CD4-positive, CD25-positive, alpha-beta regulatory T cell (primary cell): ENCODE measurements around the gene NR1I2. TPM values are rescaled to one million over a fixed set of nuclear protein-coding genes. Genes with fewer than 3 reads are reported as not detected.

ENCODE experiments used
- ATAC-seq, 2 donors: fragments of 150-1000 bp; cut with Tn5 transposase; one replicate each; pipeline ENCODE4 v1.10.0; 2021; ENCODE audit warnings: low read depth in 2 of 2, moderate number of reproducible peaks in 2 of 2, moderate library complexity in 1 of 2
- DNase-seq, 3 donors: peaks; one replicate each; pipeline versions ENCODE4 v3.0.0 to v3.0.0-alpha.2; 2012 to 2022; ENCODE audit warnings: mixed read lengths in 1 of 3
- H3K27ac ChIP-seq: one replicate; pipeline ENCODE4 v1.7.0; 2013; ENCODE audit warnings: mild to moderate bottlenecking, low read length; ENCODE audit not compliant: insufficient read depth, poor library complexity, severe bottlenecking
- H3K27me3 ChIP-seq: one replicate; pipeline ENCODE4 v1.7.0; 2013; ENCODE audit warnings: low read length; ENCODE audit not compliant: control insufficient read depth, insufficient read depth
- H3K36me3 ChIP-seq: one replicate; pipeline ENCODE4 v1.7.0; 2013; ENCODE audit warnings: mild to moderate bottlenecking, low read length, moderate library complexity; ENCODE audit not compliant: control insufficient read depth, insufficient read depth
- H3K4me1 ChIP-seq: 2 replicates; pipeline ENCODE4 v1.7.0; 2013; ENCODE audit warnings: mild to moderate bottlenecking, low read length; ENCODE audit not compliant: insufficient read depth, control insufficient read depth, poor library complexity, severe bottlenecking
- H3K4me3 ChIP-seq: one replicate; pipeline ENCODE4 v1.7.0; 2013; ENCODE audit warnings: low read depth, mild to moderate bottlenecking, low read length, moderate library complexity
- H3K9me3 ChIP-seq, 2 experiments: 1 replicate in 1 of 2; 2 replicates in 1 of 2; pipeline ENCODE4 v1.7.0; 2013; ENCODE audit warnings: low read length in 2 of 2, mild to moderate bottlenecking in 1 of 2, moderate library complexity in 1 of 2; ENCODE audit not compliant: control insufficient read depth in 2 of 2
- H3K27ac Mint-ChIP-seq, 3 donors: one replicate each; pipeline ENCODE4 v1.8.0; 2020 to 2022; ENCODE audit warnings: mild to moderate bottlenecking in 3 of 3, mixed read lengths in 3 of 3, moderate library complexity in 2 of 3
- H3K27me3 Mint-ChIP-seq: one replicate; pipeline ENCODE4 v1.8.0; 2022; ENCODE audit warnings: mild to moderate bottlenecking, mixed read lengths
- H3K36me3 Mint-ChIP-seq: one replicate; pipeline ENCODE4 v1.8.0; 2020; ENCODE audit warnings: mixed read lengths
- H3K4me1 Mint-ChIP-seq, 4 donors: one replicate each; pipeline ENCODE4 v1.8.0; 2020 to 2022; ENCODE audit warnings: mixed read lengths in 4 of 4, mild to moderate bottlenecking in 1 of 4
- H3K4me3 Mint-ChIP-seq, 4 donors: one replicate each; pipeline ENCODE4 v1.8.0; 2020 to 2022; ENCODE audit warnings: mild to moderate bottlenecking in 4 of 4, mixed read lengths in 4 of 4, moderate library complexity in 3 of 4
- H3K9me3 Mint-ChIP-seq, 7 donors: one replicate each; pipeline ENCODE4 v1.8.0; 2020 to 2022; ENCODE audit warnings: mixed read lengths in 7 of 7, mild to moderate bottlenecking in 3 of 7, moderate library complexity in 2 of 7
- polyA plus RNA-seq, 4 donors: library from polyadenylated mRNA; unstranded; fragments of 300-500 nt; fragmentation: Illumina TruSeq; gene quantifications; one replicate each; pipeline ENCODE4 v1.2.3, GENCODE V29; 2021
- total RNA-seq: library from RNA; stranded (reverse); gene quantifications from one replicate; pipeline ENCODE4 v1.2.3, GENCODE V29; 2022

Gene NR1I2
- total and polyA plus RNA-seq, 5 donors from 2014 or later, result 0.06 to 0.72 (median 0.24) TPM; not detected in 1

DNA sequence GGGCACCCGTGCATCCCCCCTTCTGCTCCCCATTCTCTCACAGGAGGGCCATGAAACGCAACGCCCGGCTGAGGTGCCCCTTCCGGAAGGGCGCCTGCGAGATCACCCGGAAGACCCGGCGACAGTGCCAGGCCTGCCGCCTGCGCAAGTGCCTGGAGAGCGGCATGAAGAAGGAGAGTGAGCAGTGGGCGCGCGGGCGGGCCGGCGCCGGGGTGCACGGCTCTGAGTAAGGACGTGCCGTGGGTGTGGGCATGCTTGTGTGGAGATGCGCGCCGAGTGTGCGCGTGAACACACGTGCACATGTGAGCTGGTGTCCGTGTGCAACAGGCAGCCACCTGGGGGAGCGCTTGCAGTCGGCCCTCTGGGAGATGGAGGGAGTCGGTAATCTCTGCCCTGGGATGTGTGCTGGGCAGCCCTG, 28.1 kb downstream of the NR1I2 start:
- peak overlapping the region; percentile 76 to 89 (median 80) for H3K27ac Mint-ChIP-seq
- no peaks in the 10 kb centered on the region for H3K36me3 ChIP-seq
- peaks cover 11% of the 10 kb centered on the region for H3K27me3 Mint-ChIP-seq
- no peak overlapping the region for H3K27ac ChIP-seq
- H3K27me3 ChIP-seq, result no peaks in the 10 kb centered on the region
- H3K4me3 Mint-ChIP-seq, result peak overlapping the region; percentile 69 to 92 (median 88)
- peaks cover 0 to 1% (median 0%) of the 10 kb centered on the region in 7 donors for H3K9me3 Mint-ChIP-seq
- peak; percentile 7 to 79 (median 51) for DNase-seq
- peaks cover 12% of the 10 kb centered on the region for H3K4me1 ChIP-seq
- ATAC-seq, result peak; percentile 85 to 89
- H3K36me3 Mint-ChIP-seq, result no peaks in the 10 kb centered on the region
- H3K9me3 ChIP-seq, result no peaks in the 10 kb centered on the region
- H3K4me3 ChIP-seq, result peak overlapping the region; percentile 64
- H3K4me1 Mint-ChIP-seq, result peaks cover 0 to 14% (median 7%) of the 10 kb centered on the region in 4 donors

DNA sequence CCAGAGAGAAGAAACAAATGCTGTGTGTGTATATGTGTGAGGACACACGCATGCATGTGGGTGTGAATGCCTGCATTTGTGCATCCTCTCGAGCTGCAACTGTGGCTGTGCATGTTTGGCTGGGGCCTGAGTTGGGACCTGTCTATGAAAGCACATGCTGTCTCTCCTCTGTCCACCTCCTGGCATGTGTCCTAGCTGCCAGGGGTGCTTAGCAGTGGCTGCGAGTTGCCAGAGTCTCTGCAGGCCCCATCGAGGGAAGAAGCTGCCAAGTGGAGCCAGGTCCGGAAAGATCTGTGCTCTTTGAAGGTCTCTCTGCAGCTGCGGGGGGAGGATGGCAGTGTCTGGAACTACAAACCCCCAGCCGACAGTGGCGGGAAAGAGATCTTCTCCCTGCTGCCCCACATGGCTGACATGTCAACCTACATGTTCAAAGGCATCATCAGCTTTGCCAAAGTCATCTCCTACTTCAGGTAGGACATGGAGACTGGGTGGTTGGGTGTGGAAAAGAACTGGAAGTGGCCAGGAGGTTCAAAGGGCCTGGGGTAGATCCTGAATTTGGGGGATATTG, 30.7 kb downstream of the NR1I2 start:
- H3K27ac ChIP-seq, result no peak overlapping the region
- H3K27me3 ChIP-seq, result no peaks in the 10 kb centered on the region
- ATAC-seq (no peak), DNase-seq (no peak)
- H3K36me3 Mint-ChIP-seq, result no peaks in the 10 kb centered on the region
- H3K4me3 Mint-ChIP-seq, result peak overlapping the region in 1 of 4 donors; percentile 18
- H3K4me3 ChIP-seq, result no peak overlapping the region
- peaks cover 0 to 1% (median 0%) of the 10 kb centered on the region in 7 donors for H3K9me3 Mint-ChIP-seq
- no peak overlapping the region for H3K27ac Mint-ChIP-seq
- H3K9me3 ChIP-seq, result no peaks in the 10 kb centered on the region
- peaks cover 12% of the 10 kb centered on the region for H3K4me1 ChIP-seq
- H3K27me3 Mint-ChIP-seq, result peaks cover 4% of the 10 kb centered on the region
- H3K4me1 Mint-ChIP-seq, result peaks cover 0 to 14% (median 6%) of the 10 kb centered on the region in 4 donors
- H3K36me3 ChIP-seq, result no peaks in the 10 kb centered on the region

DNA sequence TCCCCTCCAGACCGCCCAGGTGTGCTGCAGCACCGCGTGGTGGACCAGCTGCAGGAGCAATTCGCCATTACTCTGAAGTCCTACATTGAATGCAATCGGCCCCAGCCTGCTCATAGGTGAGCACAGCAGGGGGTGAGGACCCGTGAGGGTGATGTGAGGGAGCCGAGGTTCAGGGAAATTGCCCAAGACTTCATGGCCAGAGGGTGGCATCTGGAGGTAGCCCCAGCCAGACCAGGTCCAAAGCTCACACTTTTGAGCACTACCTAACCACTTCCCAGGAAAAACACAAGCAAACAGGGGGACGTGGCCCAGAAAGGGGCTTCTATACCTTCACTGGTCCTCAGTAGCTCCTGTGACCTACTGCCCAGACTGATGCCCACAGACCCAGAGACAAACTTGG, 33.8 kb downstream of the NR1I2 start:
- Mint-ChIP-seq H3K4me1 (peaks cover 0 to 2% (median 0%) of the 10 kb centered on the region in 4 donors), H3K4me3 (no peak overlapping the region), H3K27ac (no peak overlapping the region), H3K9me3 (peaks cover 0 to 1% (median 0%) of the 10 kb centered on the region in 7 donors), H3K36me3 (no peaks in the 10 kb centered on the region), H3K27me3 (peaks cover 4% of the 10 kb centered on the region)
- Histone ChIP-seq H3K27me3 (no peaks in the 10 kb centered on the region), H3K4me1 (peaks cover under 1% of the 10 kb centered on the region), H3K27ac (no peak overlapping the region), H3K9me3 (no peaks in the 10 kb centered on the region), H3K4me3 (no peak overlapping the region), H3K36me3 (no peaks in the 10 kb centered on the region)
- no peak for ATAC-seq
- no peak for DNase-seq

GRCh38 chr3:119817071-119817470, 35.2 kb downstream of the NR1I2 start:
- no peak for ATAC-seq
- Histone ChIP-seq H3K4me3 (no peak overlapping the region), H3K27ac (no peak overlapping the region), H3K4me1 (no peaks in the 10 kb centered on the region), H3K27me3 (no peaks in the 10 kb centered on the region), H3K9me3 (no peaks in the 10 kb centered on the region), H3K36me3 (no peaks in the 10 kb centered on the region)
- H3K27ac Mint-ChIP-seq, result no peak overlapping the region
- peaks cover 0 to 4% (median 4%) of the 10 kb centered on the region in 4 donors for H3K4me1 Mint-ChIP-seq
- H3K27me3 Mint-ChIP-seq, result peaks cover 4% of the 10 kb centered on the region
- no peak for DNase-seq
- peaks cover 0 to 1% (median 0%) of the 10 kb centered on the region in 7 donors for H3K9me3 Mint-ChIP-seq
- no peak overlapping the region for H3K4me3 Mint-ChIP-seq
- no peaks in the 10 kb centered on the region for H3K36me3 Mint-ChIP-seq

DNA sequence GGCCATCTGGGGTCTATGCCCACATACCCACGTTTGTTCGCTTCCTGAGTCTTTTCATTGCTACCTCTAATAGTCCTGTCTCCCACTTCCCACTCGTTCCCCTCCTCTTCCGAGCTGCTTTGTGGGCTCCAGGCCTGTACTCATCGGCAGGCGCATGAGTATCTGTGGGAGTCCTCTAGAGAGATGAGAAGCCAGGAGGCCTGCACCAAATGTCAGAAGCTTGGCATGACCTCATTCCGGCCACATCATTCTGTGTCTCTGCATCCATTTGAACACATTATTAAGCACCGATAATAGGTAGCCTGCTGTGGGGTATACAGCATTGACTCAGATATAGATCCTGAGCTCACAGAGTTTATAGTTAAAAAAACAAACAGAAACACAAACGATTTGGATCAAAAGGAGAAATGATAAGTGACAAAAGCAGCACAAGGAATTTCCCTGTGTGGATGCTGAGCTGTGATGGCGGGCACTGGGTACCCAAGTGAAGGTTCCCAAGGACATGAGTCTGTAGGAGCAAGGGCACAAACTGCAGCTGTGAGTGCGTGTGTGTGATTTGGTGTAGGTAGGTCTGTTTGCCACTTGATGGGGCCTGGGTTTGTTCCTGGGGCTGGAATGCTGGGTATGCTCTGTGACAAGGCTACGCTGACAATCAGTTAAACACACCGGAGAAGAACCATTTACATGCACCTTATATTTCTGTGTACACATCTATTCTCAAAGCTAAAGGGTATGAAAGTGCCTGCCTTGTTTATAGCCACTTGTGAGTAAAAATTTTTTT, 35.9 kb downstream of the NR1I2 start:
- Mint-ChIP-seq H3K9me3 (peaks cover 0 to 1% (median 0%) of the 10 kb centered on the region in 7 donors), H3K36me3 (no peaks in the 10 kb centered on the region), H3K4me1 (peaks cover under 1 to 4% (median 4%) of the 10 kb centered on the region in 4 donors), H3K27me3 (peaks cover 4% of the 10 kb centered on the region), H3K4me3 (no peak overlapping the region), H3K27ac (no peak overlapping the region)
- Histone ChIP-seq H3K27me3 (no peaks in the 10 kb centered on the region), H3K36me3 (no peaks in the 10 kb centered on the region), H3K4me3 (no peak overlapping the region), H3K27ac (no peak overlapping the region), H3K4me1 (no peaks in the 10 kb centered on the region), H3K9me3 (no peaks in the 10 kb centered on the region)
- no peak for DNase-seq
- ATAC-seq, result no peak

GRCh38 chr3:119818937-119819336, 37.0 kb downstream of the NR1I2 start:
- H3K27ac Mint-ChIP-seq, result no peak overlapping the region
- H3K27ac ChIP-seq, result no peak overlapping the region

DNA sequence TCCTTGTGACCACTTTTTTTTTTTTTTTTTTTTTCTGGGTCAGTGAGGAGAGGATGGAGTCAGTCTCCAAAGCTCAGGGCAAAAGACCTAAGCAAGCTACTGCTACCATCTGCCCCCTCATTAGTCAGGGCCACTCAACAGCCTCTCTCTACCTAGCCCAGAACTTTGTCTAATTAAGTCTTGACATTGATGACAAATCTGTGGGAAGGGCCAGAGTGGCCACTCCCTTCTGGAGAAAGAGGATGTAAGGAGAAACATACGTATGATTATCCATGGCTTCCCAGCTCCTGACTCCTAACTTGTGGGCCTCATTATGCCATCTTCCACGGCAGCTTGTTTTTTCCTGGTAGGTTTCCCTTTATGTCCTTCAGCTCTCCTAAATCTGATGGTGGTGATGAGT, 37.9 kb downstream of the NR1I2 start:
- DNase-seq (no peak), ATAC-seq (no peak)
- no peaks in the 10 kb centered on the region for H3K9me3 ChIP-seq
- H3K27ac Mint-ChIP-seq, result no peak overlapping the region
- H3K4me3 ChIP-seq, result no peak overlapping the region
- no peaks in the 10 kb centered on the region for H3K36me3 Mint-ChIP-seq
- no peaks in the 10 kb centered on the region for H3K9me3 Mint-ChIP-seq
- no peak overlapping the region for H3K27ac ChIP-seq
- H3K4me3 Mint-ChIP-seq, result no peak overlapping the region
- H3K4me1 ChIP-seq, result no peaks in the 10 kb centered on the region
- H3K27me3 ChIP-seq, result no peaks in the 10 kb centered on the region
- no peaks in the 10 kb centered on the region for H3K27me3 Mint-ChIP-seq
- H3K4me1 Mint-ChIP-seq, result peaks cover 3 to 10% (median 4%) of the 10 kb centered on the region in 4 donors
- peaks cover 2% of the 10 kb centered on the region for H3K36me3 ChIP-seq

More at GRCh38 chr3:119818937-119819336, 37.0 kb downstream of the NR1I2 start:
- Histone ChIP-seq H3K36me3 (no peaks in the 10 kb centered on the region), H3K4me1 (no peaks in the 10 kb centered on the region), H3K4me3 (no peak overlapping the region), H3K9me3 (no peaks in the 10 kb centered on the region), H3K27me3 (no peaks in the 10 kb centered on the region)
- H3K27me3 Mint-ChIP-seq, result no peaks in the 10 kb centered on the region
- ATAC-seq (no peak), DNase-seq (no peak)
- H3K4me3 Mint-ChIP-seq, result no peak overlapping the region
- no peaks in the 10 kb centered on the region for H3K36me3 Mint-ChIP-seq
- no peaks in the 10 kb centered on the region for H3K9me3 Mint-ChIP-seq
- H3K4me1 Mint-ChIP-seq, result peaks cover 3 to 10% (median 4%) of the 10 kb centered on the region in 4 donors
